GM12891 (cell line): ENCODE results near the gene LRMDA.

Source experiments
- POLR2A ChIP-seq: IDR thresholded peaks from 2 replicates; pipeline ENCODE4 v1.6.1; 2011; ENCODE audit warnings: low read depth, low read length, control low read depth
- POLR2AphosphoS5 ChIP-seq: IDR thresholded peaks from 2 replicates; pipeline ENCODE4 v1.6.1; 2011; ENCODE audit warnings: low read depth, low read length, control low read depth
- TAF1 ChIP-seq: IDR thresholded peaks from 2 replicates; pipeline ENCODE4 v1.6.1; 2011; ENCODE audit warnings: low read depth, low read length, control low read depth

DNA sequence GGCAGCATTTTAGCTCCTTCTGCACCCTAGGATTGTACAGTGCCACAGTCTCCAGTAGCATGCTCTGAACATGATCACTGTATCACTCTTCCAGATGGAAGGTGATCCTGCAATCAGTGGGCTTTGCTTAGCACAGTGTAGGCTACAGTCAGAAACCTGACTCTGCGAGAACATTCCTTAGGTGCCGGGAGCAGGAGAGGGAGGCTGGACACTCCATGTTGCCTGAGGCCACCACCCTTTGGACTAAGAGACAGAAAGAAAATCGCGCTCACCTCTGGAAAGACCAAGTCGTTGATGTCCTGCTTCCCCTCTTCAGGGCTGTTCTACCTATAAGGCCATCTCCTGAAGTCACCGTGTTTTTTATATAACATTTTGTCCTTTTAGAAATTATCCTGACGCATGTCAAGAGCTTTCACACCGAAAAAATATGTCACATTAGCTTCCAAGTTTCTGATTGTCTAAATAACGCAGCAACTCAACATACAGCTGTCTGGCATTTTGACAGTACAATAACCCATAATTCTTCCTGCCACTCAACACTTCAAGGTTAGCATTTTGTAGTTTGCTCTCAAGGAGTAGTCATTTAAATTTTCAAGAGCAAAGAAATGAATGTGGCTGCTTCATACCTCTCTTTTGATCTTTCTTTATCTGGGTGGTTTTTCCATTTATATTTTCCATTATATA lies 563.1 kb downstream of the LRMDA start:
- TF ChIP-seq TAF1: no peak
- TF ChIP-seq POLR2AphosphoS5: no peak
- no peak for TF ChIP-seq POLR2A
